Measurements from ENCODE around the gene NFKB1. TPM values are rescaled to one million over a fixed set of nuclear protein-coding genes. Genes with fewer than 3 reads are reported as not detected.

The NFKB1 gene
- total RNA-seq, 1 donor from 2014 or later, result 20.6 TPM

GRCh38 chr4:102629673-102630072 lies 128.5 kb downstream of the NFKB1 start:
- no peaks in the 10 kb centered on the region for H3K9me3 Mint-ChIP-seq
- no peaks in the 10 kb centered on the region for H3K27me3 Mint-ChIP-seq
- no peaks in the 10 kb centered on the region for H3K36me3 Mint-ChIP-seq
- H3K4me1 Mint-ChIP-seq (ENCODE audit: unreplicated experiment), result peaks cover 19% of the 10 kb centered on the region
- no peak for DNase-seq (ENCODE audit: extremely low spot score, unreplicated experiment)
- H3K27ac Mint-ChIP-seq, result no peak overlapping the region
- TF ChIP-seq, protein P1, sequence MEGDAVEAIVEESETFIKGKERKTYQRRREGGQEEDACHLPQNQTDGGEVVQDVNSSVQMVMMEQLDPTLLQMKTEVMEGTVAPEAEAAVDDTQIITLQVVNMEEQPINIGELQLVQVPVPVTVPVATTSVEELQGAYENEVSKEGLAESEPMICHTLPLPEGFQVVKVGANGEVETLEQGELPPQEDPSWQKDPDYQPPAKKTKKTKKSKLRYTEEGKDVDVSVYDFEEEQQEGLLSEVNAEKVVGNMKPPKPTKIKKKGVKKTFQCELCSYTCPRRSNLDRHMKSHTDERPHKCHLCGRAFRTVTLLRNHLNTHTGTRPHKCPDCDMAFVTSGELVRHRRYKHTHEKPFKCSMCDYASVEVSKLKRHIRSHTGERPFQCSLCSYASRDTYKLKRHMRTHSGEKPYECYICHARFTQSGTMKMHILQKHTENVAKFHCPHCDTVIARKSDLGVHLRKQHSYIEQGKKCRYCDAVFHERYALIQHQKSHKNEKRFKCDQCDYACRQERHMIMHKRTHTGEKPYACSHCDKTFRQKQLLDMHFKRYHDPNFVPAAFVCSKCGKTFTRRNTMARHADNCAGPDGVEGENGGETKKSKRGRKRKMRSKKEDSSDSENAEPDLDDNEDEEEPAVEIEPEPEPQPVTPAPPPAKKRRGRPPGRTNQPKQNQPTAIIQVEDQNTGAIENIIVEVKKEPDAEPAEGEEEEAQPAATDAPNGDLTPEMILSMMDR (conservative IDR thresholded peaks at IDR 0.05), result no peak
- H3K4me3 Mint-ChIP-seq, result no peak overlapping the region

- no peaks in the 10 kb centered on the region for H3K36me3 Mint-ChIP-seq
- TF ChIP-seq, protein P1 (conservative IDR thresholded peaks at IDR 0.05), result no peak
- H3K4me3 Mint-ChIP-seq, result no peak overlapping the region
- H3K9me3 Mint-ChIP-seq, result no peaks in the 10 kb centered on the region
- H3K4me1 Mint-ChIP-seq (ENCODE audit: unreplicated experiment), result peaks cover 19% of the 10 kb centered on the region
- DNase-seq (ENCODE audit: extremely low spot score, unreplicated experiment), result no peak
- no peaks in the 10 kb centered on the region for H3K27me3 Mint-ChIP-seq
- H3K27ac Mint-ChIP-seq, result peak overlapping the region; percentile 11
These were observed 130.5 kb downstream of the NFKB1 start for GRCh38 chr4:102631616-102632015.

DNA sequence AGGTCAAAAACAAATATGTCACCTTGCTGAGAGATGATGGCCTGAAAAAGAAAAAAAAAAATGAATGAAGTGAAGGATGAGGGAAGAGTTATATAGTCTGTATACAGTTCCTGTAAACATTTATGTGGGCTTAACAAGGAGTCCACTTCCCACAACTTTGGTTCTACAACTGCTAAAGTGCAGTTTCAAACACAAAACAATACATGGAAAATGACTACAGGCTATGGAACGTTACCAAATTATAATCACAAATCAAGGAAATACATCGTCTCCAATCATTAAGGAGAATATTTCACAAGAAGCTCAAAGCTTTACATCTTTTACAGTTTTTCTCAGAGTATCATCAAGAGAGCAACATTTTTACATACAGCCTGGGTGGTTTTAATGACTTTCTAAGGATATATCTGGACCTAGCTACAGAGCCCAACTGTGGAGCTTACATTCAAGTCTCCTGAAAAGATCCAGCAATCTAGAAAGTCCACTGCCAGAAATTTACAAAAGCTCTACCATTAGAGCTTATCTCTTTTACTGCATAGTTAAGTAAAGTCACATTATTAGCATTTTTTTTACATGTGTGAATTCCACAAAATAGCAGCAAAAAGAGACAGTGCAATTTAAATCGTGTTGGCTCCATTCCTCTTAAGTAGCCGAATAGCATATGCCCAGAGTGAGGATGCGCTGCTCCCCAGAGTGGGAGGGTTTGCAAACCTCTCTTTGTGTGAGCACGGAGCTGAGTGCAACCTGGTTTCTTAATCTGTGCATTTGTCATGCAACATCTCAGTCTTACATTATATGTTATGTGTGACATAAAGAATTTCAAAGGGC lies 131.3 kb downstream of the NFKB1 start:
- Mint-ChIP-seq H3K4me3 (no peak overlapping the region), H3K27ac (no peak overlapping the region), H3K9me3 (no peaks in the 10 kb centered on the region), H3K27me3 (no peaks in the 10 kb centered on the region), H3K4me1 (ENCODE audit: unreplicated experiment) (peaks cover 19% of the 10 kb centered on the region), H3K36me3 (no peaks in the 10 kb centered on the region)
- no peak for DNase-seq (ENCODE audit: extremely low spot score, unreplicated experiment)
- TF ChIP-seq, protein P1 (conservative IDR thresholded peaks at IDR 0.05), result no peak

- no peak overlapping the region for H3K4me3 Mint-ChIP-seq
- no peaks in the 10 kb centered on the region for H3K9me3 Mint-ChIP-seq
- no peak for DNase-seq (ENCODE audit: extremely low spot score, unreplicated experiment)
- no peaks in the 10 kb centered on the region for H3K27me3 Mint-ChIP-seq
- H3K4me1 Mint-ChIP-seq (ENCODE audit: unreplicated experiment), result peaks cover 19% of the 10 kb centered on the region
- no peaks in the 10 kb centered on the region for H3K36me3 Mint-ChIP-seq
- H3K27ac Mint-ChIP-seq, result no peak overlapping the region
- TF ChIP-seq, protein P1 (conservative IDR thresholded peaks at IDR 0.05), result no peak
These were observed 131.9 kb downstream of the NFKB1 start for GRCh38 chr4:102633100-102633499.

- Mint-ChIP-seq H3K4me1 (ENCODE audit: unreplicated experiment) (no peaks in the 10 kb centered on the region), H3K4me3 (no peak overlapping the region), H3K36me3 (peaks cover 4% of the 10 kb centered on the region), H3K9me3 (no peaks in the 10 kb centered on the region), H3K27ac (no peak overlapping the region), H3K27me3 (no peaks in the 10 kb centered on the region)
- DNase-seq (ENCODE audit: extremely low spot score, unreplicated experiment), result no peak
- TF ChIP-seq, protein P1 (conservative IDR thresholded peaks at IDR 0.05), result no peak
These were observed 136.2 kb downstream of the NFKB1 start for GRCh38 chr4:102637391-102637790.
